ENCODE measurements around the gene PCDHB2. TPM values are rescaled to one million over a fixed set of nuclear protein-coding genes. Genes with fewer than 3 reads are reported as not detected.

PCDHB2 gene
- total RNA-seq, 4 donors from 2014 or later, result 0.53 to 2.3 (median 0.97) TPM

Other genes starting within 250 kb of the PCDHB2 start
- gene PCDHA9, start 246.2 kb upstream of the PCDHB2 start, total RNA-seq, result under 1 TPM in 1 of 4 donors, not detected in 3; 0.19 TPM
- gene PCDHA10, start 238.7 kb upstream of the PCDHB2 start, total RNA-seq, result under 1 TPM; under 0.01 to 0.15 (median 0.08) TPM
- under 1 TPM in 3 of 4 donors, not detected in 1; under 0.01 to 0.11 (median 0.04) TPM for gene PCDHA11, start 225.7 kb upstream of the PCDHB2 start, total RNA-seq
- under 1 TPM in 2 of 4 donors, not detected in 2; 0.15 to 0.26 TPM for gene PCDHA12, start 219.3 kb upstream of the PCDHB2 start, total RNA-seq
- under 1 TPM in 1 of 4 donors, not detected in 3; 0.19 TPM for gene PCDHA13, start 212.5 kb upstream of the PCDHB2 start, total RNA-seq
- gene PCDHAC1, start 168.3 kb upstream of the PCDHB2 start, total RNA-seq, result under 1 TPM in 3 of 4 donors, not detected in 1; 0.06 to 0.27 (median 0.19) TPM
- 1 to 10 TPM in 1 of 4 donors, under 1 TPM in 1, not detected in 2; 0.19 to 2.2 TPM for gene PCDHAC2, start 128.1 kb upstream of the PCDHB2 start, total RNA-seq
- not detected for gene PCDHB1, start 43.2 kb upstream of the PCDHB2 start, total RNA-seq
- under 1 TPM; 0.30 to 0.76 (median 0.71) TPM for gene PCDHB3, start 5.9 kb downstream of the PCDHB2 start, total RNA-seq
- gene PCDHB4, start 27.2 kb downstream of the PCDHB2 start, total RNA-seq, result 1 to 10 TPM in 2 of 4 donors, under 1 TPM in 2; 0.30 to 2.4 (median 1.3) TPM
- gene PCDHB5, start 40.6 kb downstream of the PCDHB2 start, total RNA-seq, result 1 to 10 TPM in 2 of 4 donors, under 1 TPM in 2; 0.11 to 1.3 (median 0.86) TPM
- gene PCDHB6, start 55.4 kb downstream of the PCDHB2 start, total RNA-seq, result under 1 TPM in 1 of 4 donors, not detected in 3; 0.19 TPM
- under 1 TPM in 3 of 4 donors, not detected in 1; 0.76 to 0.95 (median 0.87) TPM for gene PCDHB7, start 78.0 kb downstream of the PCDHB2 start, total RNA-seq
- gene PCDHB8, start 83.2 kb downstream of the PCDHB2 start, total RNA-seq, result under 1 TPM in 3 of 4 donors, not detected in 1; 0.09 to 0.38 (median 0.32) TPM
- gene PCDHB16, start 87.8 kb downstream of the PCDHB2 start, total RNA-seq, result 1 to 10 TPM in 1 of 4 donors, under 1 TPM in 3; 0.11 to 1.3 (median 0.61) TPM
- gene PCDHB9, start 92.5 kb downstream of the PCDHB2 start, total RNA-seq, result under 1 TPM in 3 of 4 donors, not detected in 1; 0.30 to 0.57 (median 0.44) TPM
- gene PCDHB10, start 97.7 kb downstream of the PCDHB2 start, total RNA-seq, result 1 to 10 TPM in 2 of 4 donors, under 1 TPM in 2; 0.26 to 1.3 (median 0.76) TPM
- 1 to 10 TPM in 1 of 4 donors, under 1 TPM in 3; 0.26 to 2.1 (median 0.49) TPM for gene PCDHB11, start 105.0 kb downstream of the PCDHB2 start, total RNA-seq
- gene PCDHB12, start 114.1 kb downstream of the PCDHB2 start, total RNA-seq, result 1 to 10 TPM in 3 of 4 donors, under 1 TPM in 1; 0.22 to 2.6 (median 1.6) TPM
- gene PCDHB13, start 119.3 kb downstream of the PCDHB2 start, total RNA-seq, result 1 to 10 TPM; 2.0 to 2.7 (median 2.3) TPM
- 1 to 10 TPM; 1.5 to 2.9 (median 2.4) TPM for gene PCDHB14, start 128.7 kb downstream of the PCDHB2 start, total RNA-seq
- gene PCDHB15, start 150.8 kb downstream of the PCDHB2 start, total RNA-seq, result 1 to 10 TPM in 2 of 4 donors, under 1 TPM in 2; 0.09 to 1.3 (median 1.0) TPM
- 1 to 10 TPM in 1 of 4 donors, under 1 TPM in 3; 0.29 to 2.2 (median 0.87) TPM for gene SLC25A2, start 209.4 kb downstream of the PCDHB2 start, total RNA-seq
- 10 to 100 TPM; 29.8 to 42.3 (median 35.6) TPM for gene TAF7, start 226.2 kb downstream of the PCDHB2 start, total RNA-seq
- gene PCDHGA1, start 235.9 kb downstream of the PCDHB2 start, total RNA-seq, result under 1 TPM; 0.19 to 0.66 (median 0.34) TPM
- 1 to 10 TPM in 1 of 4 donors, under 1 TPM in 3; 0.15 to 2.9 (median 0.61) TPM for gene PCDHGA2, start 244.1 kb downstream of the PCDHB2 start, total RNA-seq
- 1 to 10 TPM in 1 of 4 donors, under 1 TPM in 3; 0.45 to 1.5 (median 0.52) TPM for gene PCDHGA3, start 249.2 kb downstream of the PCDHB2 start, total RNA-seq